ENCODE data around the gene MKKS.

DNA sequence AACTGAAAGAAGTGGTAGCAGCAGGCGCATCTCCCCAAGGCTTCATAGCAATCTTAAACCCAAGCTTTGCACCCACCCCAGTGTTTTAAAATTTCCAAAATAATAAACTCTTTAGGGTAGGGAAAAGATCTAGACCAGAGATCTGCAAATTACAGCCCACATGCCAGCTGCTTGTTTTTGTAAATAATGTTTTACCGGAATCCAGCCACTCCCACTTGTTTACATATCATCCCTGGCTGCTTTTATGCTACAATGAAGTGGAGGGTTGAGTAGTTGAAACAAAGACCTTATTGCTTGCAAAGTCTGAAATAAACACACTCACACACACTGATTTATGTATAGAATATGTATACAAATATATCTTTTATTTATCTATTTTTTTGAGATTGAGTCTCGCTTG lies 31.1 kb upstream of the MKKS start:
- TF ChIP-seq, protein P1, sequence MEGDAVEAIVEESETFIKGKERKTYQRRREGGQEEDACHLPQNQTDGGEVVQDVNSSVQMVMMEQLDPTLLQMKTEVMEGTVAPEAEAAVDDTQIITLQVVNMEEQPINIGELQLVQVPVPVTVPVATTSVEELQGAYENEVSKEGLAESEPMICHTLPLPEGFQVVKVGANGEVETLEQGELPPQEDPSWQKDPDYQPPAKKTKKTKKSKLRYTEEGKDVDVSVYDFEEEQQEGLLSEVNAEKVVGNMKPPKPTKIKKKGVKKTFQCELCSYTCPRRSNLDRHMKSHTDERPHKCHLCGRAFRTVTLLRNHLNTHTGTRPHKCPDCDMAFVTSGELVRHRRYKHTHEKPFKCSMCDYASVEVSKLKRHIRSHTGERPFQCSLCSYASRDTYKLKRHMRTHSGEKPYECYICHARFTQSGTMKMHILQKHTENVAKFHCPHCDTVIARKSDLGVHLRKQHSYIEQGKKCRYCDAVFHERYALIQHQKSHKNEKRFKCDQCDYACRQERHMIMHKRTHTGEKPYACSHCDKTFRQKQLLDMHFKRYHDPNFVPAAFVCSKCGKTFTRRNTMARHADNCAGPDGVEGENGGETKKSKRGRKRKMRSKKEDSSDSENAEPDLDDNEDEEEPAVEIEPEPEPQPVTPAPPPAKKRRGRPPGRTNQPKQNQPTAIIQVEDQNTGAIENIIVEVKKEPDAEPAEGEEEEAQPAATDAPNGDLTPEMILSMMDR (IDR thresholded peaks at IDR 0.05) = no peak
- no peak for TF ChIP-seq POLR2A (IDR thresholded peaks at IDR 0.05)

All from Peyer's patch (tissue), 4 donors.